ENCODE measurements around the gene MAP3K20.
A peak's percentile ranks its signal among the peaks of the same experiment; 100 is the strongest.
"Not testable (repeated sequence)": the region's sequence is repeated elsewhere in the genome, so short reads cannot be mapped to it uniquely, and the experiment has no call there.

MAP3K20 gene

DNA sequence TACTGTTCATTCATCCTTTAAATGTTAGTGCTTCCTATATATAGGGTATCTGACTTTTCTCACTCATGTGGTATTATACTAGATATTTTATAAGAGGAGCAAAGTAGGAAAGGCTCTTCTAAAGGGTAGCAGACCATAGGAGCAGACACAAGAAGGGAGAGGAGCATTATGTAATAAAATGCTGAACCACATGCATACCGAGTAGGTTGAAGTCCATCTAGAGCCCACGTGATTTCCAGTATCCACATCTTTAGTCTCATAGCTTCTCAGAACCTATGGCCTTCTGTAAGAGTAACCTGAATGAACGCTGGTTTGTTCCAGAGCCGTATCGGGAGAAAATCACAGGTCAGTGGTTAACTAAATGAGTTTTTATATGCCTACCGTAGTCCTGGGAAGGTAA is 85.9 kb downstream of the MAP3K20 start:
- no peak for DNase-seq (ENCODE audit: low spot score)

DNA sequence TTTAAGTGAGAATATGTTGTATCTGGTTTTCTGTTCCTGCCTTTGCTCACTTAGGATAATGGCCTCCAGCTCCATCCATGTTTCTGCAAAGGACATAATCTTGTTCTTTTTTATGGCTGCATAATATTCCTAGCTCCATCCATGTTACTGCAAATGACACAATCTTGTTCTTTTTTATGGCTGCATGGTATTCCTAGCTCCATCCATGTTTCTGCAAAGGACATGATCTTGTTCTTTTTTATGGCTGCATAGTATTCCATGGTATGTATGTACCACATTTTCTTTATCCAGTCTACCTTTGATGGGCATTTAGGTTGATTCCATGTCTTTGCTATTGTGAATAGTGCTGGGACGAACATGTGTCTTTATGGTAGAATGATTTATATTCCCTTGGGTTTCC is 87.7 kb downstream of the MAP3K20 start:
- not testable (repeated sequence) for DNase-seq (ENCODE audit: low spot score)

DNA sequence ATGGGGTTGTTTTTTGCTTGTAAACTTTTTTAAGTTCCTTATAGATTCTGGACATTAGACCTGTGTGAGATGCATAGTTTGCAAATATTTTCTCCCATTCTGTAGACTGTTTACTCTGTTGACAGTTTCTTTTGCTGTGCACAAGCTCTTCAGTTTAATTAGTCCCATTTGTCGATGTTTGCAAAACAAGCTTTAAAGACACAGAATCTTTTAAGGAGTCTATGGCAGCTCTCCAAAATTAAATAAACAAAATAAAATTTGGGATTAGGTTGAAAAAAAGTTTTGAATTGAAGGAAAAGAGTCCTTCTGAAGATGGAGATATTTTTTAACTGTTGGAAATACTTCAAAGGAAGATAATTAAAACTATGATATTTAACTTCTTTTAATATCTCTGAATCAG is 88.8 kb downstream of the MAP3K20 start:
- no peak for DNase-seq (ENCODE audit: low spot score)

DNA sequence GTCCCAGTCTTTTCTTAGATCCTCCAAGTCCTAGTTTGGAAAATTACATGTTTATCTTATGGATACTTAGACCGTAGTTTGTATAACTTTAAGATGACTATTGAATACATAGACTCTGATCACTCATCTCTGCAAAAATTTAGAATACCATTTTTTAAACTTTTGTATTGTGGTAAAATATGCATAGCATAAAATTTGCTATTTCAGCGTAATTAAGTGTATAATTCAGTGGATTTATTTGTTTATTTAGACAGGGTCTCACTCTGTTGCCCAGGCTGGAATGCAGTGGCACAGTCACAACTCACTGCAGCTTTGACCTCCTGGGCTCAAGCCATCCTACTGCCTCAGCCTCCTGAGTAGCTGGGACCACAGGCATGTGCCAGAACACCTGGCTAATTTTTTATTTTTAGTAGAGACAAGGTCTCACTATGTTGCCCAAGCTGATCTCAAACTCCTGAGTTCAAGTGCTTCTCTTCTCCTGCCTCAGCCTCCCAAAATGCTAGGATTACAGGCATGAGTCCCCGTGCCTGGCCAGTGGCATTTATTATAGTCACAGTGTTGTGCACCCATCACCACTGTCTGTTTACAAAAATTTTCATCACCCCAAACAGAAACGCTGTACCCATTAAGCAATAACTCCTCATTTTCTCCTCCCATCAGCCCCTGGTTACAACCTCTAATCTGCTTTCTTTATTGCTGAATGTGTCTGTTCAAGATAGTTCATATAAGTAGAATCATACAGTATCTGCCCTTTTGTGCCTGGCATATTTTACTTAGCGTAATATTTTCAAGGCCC is 90.0 kb downstream of the MAP3K20 start:
- no peak for DNase-seq (ENCODE audit: low spot score)

DNA sequence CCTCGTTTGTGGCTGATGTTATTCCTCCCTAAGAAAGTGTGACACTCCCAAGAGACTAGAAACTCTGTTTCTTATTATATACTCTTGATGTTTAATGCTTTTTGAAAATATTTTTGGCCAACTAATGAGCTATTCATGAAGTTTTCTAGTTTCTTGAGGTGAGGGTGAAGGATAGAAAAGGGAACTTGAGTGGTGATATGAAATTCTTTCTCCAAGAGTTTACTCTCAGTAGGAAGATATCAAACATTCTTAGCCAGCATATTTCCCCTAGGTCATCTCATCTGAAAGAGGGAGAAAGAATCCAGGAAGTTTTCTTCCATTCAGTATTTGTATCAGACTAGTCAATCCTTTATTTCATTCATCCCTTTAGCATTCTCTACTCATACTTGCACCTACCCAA is 95.7 kb downstream of the MAP3K20 start:
- DNase-seq (ENCODE audit: low spot score), result no peak

DNA sequence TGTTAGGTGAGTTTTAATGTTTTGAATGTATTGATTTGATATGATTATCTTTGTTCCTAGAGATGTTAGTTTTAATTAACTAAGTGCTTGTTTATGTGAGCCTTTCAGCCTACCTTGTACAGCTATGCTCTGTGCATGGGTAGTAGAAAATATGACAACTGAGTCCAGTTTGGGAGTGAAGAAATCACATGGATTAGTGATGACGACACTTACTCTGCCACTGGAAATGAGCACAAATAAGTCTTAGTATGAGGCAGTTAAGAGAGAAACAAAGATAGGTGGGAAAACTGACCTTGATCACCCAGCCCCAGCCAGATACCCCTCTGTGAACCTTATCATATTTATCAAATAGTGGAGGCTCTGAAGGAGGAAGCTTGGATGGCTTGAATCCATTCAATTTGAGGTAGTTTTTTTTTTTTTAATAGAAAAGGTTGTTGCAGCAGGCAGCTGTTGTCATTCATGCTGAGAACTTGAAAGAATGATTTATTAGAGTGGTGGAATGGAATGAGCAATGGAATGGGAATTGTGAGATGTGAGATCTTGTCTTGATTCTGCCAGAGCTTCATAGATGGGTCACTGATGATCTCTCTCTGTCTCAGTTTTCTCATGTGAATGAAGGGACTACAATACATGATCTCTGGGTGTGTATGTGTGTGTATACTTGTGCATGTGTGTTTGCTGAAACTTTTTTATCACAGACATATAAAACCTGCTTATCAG is 96.4 kb downstream of the MAP3K20 start:
- DNase-seq (ENCODE audit: low spot score), result no peak

DNA sequence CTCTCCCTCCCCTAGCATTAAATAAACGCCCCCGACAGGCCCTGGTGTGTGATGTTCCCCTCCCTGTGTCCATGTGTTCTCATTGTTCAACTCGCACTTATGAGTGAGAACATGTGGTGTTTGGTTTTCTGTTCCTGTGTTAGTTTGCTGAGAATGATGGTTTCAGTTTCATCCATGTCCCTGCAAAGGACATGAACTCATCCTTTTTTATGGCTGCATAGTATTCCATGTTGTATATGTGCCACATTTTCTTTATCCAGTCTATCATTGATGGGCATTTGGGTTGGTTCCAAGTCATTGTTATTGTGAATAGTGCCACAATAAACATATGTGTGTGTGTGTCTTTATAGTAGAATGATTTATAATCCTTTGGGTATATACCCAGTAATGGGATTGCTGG is 98.7 kb downstream of the MAP3K20 start:
- DNase-seq (ENCODE audit: low spot score), result not testable (repeated sequence)

DNA sequence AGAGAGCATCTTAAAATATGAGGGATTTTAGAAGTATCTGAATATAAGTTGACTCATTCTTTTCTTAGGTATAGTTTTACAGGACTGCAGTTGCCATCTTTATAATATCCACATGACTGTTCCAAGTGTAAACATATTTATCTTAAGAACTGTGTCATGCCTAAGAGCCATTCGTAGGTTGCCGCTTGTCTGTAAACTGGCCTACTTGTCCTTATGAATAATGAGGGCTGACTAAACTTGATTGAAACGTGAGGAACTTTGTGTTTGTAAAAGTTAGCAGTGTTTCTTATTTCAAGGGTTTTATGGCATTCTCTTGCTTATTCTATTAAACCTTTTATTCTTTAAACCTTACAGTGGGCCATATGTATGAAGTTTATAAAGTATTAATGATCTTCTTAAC is 99.6 kb downstream of the MAP3K20 start:
- DNase-seq (ENCODE audit: low spot score), result no peak

DNA sequence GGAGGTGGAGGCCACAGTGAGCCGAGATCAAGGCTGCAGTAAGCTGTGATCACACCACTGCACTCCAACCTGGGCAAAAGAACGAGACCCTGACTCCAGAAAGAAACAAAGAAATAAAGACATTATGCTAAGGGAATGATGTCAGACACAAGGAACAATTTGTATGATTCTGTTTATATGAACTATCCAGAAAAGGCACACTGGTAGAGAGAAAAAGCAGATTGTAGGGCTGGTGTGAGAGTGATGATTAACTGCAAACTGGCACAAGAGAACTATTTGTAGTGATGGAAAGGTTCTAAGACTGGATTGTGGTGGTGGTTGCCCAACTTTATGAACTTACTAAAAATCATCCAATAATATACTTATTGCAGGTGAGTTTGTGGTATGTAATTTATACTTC is 106.3 kb downstream of the MAP3K20 start:
- no peak for DNase-seq (ENCODE audit: low spot score)

DNA sequence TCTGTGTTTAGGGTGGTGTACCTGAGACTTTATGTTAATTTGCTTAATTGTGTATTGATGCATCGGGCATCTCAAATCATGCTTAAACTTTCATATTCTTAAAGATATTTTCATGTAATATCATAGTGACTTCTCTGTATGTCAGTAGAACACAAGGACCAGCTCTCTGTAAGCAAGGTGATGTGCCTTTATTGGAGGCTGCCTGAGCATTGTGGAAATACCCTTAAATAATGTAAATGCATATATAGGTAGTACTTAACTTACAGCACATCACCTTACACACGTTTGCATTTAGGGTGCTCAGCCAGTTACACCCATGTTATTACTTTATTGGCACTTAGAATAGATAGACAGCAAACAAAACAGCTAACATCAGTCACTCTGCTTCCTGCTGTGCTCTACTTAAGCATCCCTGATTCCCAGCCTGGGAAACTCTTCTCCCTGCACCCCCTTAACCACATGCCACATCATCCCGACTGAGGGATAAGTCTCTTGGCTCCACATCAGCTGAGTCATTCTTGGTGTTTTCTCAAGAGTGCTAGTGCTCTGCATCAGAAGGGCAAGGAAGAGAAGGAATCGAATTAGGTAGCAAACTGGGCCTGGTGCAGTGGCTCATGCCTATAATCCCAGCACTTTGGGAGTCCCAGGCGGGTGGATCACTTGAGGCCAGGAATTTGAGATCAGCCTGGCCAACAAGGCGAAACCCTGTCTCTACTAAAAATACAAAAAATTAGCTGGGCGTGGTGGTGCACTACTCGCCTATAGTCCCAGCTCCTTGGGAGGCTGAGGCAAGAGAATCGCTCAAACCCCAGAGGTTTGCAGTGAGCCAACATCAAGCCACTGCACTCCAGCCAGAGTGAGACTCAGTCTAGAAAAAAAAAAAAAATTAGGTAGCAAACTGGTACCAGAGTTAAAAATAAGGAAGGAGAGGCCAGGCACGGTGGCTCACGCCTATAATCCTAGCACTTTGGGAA is 108.7 kb downstream of the MAP3K20 start:
- peak; percentile 92 for DNase-seq (ENCODE audit: low spot score)

DNA sequence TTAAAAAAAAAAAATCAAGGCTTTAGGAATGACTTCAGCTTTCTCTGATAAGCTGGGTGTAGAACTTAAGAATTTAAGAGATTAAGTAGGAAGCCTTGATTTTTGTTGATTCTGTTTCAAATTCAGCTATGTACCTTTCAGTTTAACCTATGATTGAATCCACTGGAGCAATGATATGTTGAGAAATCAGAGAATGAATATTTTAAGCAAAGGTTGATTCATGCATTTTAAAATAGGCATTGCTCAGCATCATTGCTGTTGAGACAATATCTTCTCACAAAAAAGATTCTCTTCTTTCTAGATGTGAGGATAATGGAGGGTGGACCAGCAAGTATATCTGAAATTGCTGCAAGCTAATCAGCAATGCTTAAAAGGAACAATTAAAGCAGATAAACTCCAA is 109.8 kb downstream of the MAP3K20 start:
- no peak for DNase-seq (ENCODE audit: low spot score)

DNA sequence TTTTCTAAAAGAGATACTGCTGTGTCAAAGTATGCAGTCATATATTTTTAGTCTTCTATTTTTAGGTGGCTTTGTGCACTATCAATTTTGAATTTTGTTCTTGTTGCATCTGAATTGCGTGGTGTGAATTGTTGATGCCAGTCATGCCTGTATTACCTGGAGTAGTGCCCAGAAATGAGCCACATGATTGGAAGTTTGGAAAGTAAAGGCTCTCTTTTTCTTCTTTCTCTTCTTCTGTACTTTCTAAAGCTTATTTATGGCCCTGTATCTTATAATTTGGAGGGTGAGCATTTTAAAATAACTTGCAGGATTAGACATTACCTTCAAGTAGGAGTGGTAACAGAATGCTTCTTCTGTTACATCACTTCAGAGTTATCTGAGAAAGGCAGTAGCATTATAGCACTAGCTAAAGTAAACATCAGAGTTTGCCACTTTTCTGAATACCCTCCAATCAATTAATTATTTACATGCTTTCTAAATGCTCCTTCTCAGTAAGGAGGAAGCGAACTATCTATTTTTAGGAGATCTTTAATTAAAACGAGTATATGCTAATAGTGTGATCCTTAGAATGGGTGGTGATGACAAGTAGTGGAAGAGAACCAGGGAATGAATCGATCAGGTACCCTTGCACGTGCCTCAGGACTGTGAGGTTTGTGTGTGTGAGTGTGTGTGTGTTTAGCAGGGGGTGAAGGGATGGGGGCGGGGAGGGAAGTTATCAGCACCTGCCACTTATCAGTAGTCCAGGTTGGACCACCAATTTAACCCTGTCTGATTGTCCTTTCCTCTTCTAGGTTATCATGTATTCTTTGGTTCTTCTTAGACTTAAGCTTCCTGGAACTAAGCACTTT is 112.5 kb downstream of the MAP3K20 start:
- DNase-seq (ENCODE audit: low spot score), result peak; percentile 29

DNA sequence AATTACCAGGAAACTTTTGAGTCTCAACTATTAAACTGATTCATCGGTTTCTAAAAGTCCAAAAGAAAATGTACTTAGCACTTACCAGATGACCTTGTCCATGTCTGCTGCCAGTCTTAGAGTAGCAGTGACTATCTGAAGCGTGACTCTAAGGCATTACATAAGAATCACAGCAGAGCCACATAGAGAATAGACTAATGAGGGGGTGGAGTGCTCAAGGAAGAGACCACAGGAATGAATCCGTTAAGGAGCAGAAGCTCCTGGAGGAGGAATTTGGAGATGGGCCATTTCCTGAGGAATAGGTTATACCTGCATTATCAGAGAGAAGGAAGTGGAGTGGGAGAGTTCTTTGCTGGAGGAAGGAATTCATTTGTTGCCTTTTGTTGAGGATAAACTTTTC is 116.0 kb downstream of the MAP3K20 start:
- DNase-seq (ENCODE audit: low spot score), result peak; percentile 16

DNA sequence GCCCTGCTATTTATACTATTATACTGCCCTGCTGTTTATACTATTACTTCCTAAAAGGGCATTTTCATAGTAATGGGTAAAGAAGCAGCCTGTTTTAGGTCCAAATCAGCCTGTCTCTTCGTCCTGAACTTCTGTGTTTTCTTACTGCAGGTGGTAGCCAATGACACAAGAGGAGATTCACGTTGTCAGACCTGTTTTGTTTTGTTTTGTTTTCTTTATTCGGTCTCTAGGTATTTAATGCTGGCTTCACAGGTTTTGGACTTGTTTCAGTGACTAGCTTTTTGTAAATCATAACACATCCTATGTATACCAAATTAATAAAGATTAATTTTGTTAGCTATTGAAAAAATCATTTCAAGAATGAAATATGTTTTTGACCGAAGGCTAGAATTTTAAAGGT is 116.4 kb downstream of the MAP3K20 start:
- no peak for DNase-seq (ENCODE audit: low spot score)

DNA sequence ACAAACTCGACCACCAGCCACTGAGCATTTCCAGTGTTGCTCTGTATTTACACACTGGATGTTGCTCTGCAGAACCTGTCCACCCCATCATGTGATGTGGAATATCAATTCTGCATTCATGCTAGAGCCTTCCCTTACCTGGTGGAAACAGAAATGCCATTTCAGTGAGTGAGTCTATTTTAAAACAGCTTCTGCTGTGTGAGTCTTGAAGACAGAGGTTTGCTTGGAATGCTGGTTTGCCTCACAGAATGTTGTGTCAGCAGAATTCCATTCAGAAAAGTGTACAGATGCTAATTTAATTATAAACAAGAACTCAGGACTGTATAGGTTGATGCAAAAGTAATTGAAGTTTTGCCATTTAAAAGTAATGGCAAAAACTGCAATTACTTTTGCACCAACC is 118.3 kb downstream of the MAP3K20 start:
- peak; percentile 16 for DNase-seq (ENCODE audit: low spot score)

DNA sequence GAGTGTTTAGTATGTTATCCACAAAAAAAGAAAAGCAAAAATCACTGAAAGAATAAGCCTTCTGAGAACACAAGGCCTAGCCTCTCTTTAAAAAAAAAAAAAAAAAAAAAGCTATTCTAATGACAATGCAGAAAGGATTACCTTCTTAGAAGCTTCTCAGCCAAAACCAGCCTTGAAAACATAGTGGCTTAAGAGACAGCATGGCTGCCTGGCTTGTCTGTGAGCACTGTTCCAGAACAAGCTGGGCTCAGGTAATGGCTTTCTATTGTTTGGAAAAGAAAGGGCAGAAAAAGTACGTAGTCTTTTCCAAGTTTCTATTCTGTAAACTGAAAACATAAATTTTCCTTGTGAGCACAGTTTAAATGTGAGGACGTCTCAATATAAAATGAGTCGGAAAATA is 119.5 kb downstream of the MAP3K20 start:
- DNase-seq (ENCODE audit: low spot score), result no peak

DNA sequence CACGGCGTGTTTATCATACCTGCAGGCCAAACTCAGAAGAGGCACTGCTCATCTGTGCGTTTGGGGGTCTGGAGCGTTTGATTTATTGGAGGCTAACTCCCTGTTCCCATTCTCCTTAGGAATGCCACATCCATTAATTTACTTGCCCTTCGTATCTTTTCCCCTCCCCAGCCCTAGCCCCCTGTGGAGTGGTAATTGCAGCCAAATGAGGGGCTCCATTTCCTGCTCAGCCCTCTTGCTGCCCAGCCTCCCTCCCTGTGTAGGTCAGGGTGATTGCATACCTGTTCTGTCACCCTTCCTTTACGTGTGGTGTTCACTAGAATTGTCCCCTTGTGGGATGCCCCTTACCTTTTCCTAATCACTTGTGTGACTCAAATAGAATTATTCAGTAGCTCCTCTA is 120.4 kb downstream of the MAP3K20 start:
- DNase-seq (ENCODE audit: low spot score), result no peak

DNA sequence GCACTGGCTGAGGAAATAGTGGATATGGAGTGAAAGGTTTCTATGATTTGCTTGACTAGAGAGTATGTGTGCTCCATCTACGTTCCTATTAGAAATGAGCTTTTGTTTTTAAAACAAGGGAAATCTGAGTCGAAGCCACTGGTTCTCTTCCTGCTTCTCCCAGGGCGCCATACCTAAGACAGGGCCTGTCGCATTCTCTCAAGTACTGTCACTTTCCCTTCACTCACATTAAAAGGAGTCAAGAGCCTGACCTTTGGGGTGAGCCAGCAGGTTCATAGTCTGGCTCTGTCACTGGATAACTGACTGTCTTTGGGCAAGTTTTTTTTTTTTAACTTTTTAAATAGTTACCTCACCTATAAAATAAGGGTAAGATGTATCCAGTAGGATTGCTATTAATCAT is 121.0 kb downstream of the MAP3K20 start:
- DNase-seq (ENCODE audit: low spot score), result no peak

DNA sequence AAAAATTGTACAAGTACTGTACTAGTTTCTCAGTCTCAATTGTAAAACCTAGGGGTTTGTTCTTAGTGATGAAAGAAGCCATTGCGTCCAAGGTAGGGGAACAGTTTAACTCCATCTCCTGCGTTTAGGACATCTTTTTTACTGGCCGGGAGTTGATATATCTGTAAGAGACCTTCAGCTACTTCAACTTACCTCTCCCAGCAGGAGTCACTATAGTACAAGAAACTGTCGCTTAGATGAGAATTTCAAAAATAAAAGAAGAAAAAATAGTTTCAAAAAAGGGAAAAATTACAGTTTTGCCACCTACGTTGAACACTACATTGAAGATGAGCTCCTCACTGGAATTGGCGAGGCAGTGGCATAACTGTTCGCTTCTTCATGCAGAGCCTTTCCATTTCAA is 122.7 kb downstream of the MAP3K20 start:
- no peak for DNase-seq (ENCODE audit: low spot score)

DNA sequence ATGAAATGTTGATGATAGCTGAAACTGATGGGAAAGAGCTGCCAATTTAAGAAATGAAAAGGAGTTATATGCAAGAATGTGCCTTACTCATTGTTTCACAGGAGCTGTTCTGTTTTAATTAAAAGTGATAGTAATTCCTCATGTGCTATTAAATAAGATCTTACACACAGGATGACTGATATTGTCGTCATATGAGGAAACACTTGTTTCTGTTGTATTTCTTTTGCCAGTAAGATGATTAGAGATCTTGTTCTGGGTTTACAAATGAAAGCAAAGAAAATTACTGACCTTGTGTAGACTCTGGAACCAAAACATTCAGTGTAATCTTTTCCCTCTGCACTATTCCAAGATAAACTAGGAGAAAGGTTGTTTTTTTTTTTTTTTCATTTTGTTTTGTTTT is 123.6 kb downstream of the MAP3K20 start:
- DNase-seq (ENCODE audit: low spot score), result no peak

DNA sequence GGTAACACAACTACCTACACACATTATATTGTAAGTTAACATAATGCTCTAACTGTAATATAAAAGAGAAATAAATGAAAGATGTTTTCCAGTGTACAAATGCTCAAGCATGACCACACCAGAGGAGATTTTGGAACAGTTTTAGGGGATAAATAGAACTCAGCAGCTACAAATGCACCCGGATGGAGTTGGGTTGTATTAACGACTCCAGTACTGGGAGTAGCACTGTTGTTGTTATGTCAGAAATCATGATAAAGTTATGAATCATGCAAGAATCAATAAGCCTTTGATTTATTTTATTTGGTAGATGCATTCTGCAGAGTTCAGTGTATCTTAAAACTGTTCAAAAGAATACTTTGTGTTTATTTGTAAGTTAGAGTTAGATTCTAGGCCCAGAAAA is 126.9 kb downstream of the MAP3K20 start:
- DNase-seq (ENCODE audit: low spot score), result no peak

DNA sequence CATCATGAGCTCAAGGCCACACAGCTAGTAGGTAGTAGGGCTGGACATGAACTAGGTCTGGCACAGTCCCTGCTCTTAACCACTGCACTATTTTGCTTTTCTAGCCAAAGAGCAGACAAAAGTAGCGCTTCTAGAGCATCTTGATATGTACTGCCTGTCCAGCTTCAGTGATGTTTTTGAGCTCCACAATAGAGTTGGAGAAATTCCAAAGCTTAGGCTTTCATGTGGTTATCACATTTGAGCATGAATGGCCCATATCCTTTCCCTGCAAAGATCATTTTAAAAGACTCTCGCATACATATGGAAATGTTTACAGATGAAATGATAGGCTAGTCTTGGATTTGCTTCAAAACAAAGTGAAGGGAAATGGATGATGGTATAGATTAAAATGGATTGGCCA is 128.7 kb downstream of the MAP3K20 start:
- DNase-seq (ENCODE audit: low spot score), result no peak

All from GM03348 (cell line).